Tibial nerve (tissue), 4 donors: ENCODE measurements around the gene DOCK2. TPM values are rescaled to one million over a fixed set of nuclear protein-coding genes. Genes with fewer than 3 reads are reported as not detected.

Source experiments
- DNase-seq, 2 donors: peaks; one replicate each; pipeline ENCODE4 v3.0.0-alpha.2; 2019; ENCODE audit warnings: low spot score in 2 of 2
- H3K27ac ChIP-seq, 4 donors: fragments of 200-600 bp; sonication (generic) in 3 of 4; one replicate each; pipeline ENCODE4 v1.5.1; 2017 to 2019; ENCODE audit warnings: mild to moderate bottlenecking in 1 of 4
- H3K27me3 ChIP-seq, 2 donors: fragments of 200-600 bp; sonication (generic) in 1 of 2; one replicate each; pipeline versions ENCODE4 v1.5.1 to v1.6.0; 2017 to 2019
- H3K36me3 ChIP-seq, 3 donors: fragments of 200-600 bp; sonication (generic); one replicate each; pipeline ENCODE4 v1.5.1; 2018 to 2019
- H3K4me1 ChIP-seq, 4 donors: fragments of 200-600 bp; sonication (generic) in 3 of 4; one replicate each; pipeline ENCODE4 v1.5.1; 2017 to 2019
- H3K4me3 ChIP-seq, 4 donors: fragments of 200-600 bp; sonication (generic) in 3 of 4; one replicate each; pipeline ENCODE4 v1.5.1; 2017 to 2019; ENCODE audit warnings: mild to moderate bottlenecking in 1 of 4, moderate library complexity in 1 of 4
- H3K9me3 ChIP-seq, 4 donors: fragments of 200-600 bp; sonication (generic) in 3 of 4; one replicate each; pipeline ENCODE4 v1.5.1; 2017 to 2019
- EP300 ChIP-seq, 2 donors: sonication (generic); formaldehyde crosslinking; IDR thresholded peaks; one replicate each; pipeline ENCODE4 v1.6.1; 2017; ENCODE audit warnings: antibody characterized with exemption in 2 of 2, mild to moderate bottlenecking in 1 of 2
- POLR2A ChIP-seq, 2 donors: fragments of 450-650 bp; IDR thresholded peaks; one replicate each; pipeline ENCODE4 v1.6.1; 2017; ENCODE audit warnings: antibody characterized with exemption in 2 of 2, mild to moderate bottlenecking in 2 of 2, moderate library complexity in 2 of 2
- WGBS, 2 donors: methylation state at CpG; one replicate each; pipeline ENCODE4 v1.1.5; 2018; 5-methylcytosine and 5-hydroxymethylcytosine counted together
- small RNA-seq: library from RNA; depleted of rRNA; stranded (forward); fragments of <200 nt; gene quantifications from one replicate; pipeline ENCODE3, GENCODE V24; 2016
- total RNA-seq, 4 donors: library from RNA; depleted of rRNA; stranded (reverse); fragments of >200 nt; gene quantifications; one replicate each; pipeline ENCODE4 v1.1.0, GENCODE V29; 2016
- TF ChIP-seq, protein P1 (sequence below), 5 experiments: fragments of 200-600 bp in 3 of 5; fragments of 450-650 bp in 2 of 5; sonication (generic) in 3 of 5; IDR thresholded peaks; one replicate each; pipeline ENCODE4 v1.5.1; 2016 to 2019; ENCODE audit warnings: antibody characterized with exemption in 5 of 5, mild to moderate bottlenecking in 3 of 5, moderate library complexity in 2 of 5

Gene DOCK2
- total RNA-seq, 4 donors from 2014 or later: 14.9 to 83.4 (median 23.8) TPM

- TF ChIP-seq, protein P1, sequence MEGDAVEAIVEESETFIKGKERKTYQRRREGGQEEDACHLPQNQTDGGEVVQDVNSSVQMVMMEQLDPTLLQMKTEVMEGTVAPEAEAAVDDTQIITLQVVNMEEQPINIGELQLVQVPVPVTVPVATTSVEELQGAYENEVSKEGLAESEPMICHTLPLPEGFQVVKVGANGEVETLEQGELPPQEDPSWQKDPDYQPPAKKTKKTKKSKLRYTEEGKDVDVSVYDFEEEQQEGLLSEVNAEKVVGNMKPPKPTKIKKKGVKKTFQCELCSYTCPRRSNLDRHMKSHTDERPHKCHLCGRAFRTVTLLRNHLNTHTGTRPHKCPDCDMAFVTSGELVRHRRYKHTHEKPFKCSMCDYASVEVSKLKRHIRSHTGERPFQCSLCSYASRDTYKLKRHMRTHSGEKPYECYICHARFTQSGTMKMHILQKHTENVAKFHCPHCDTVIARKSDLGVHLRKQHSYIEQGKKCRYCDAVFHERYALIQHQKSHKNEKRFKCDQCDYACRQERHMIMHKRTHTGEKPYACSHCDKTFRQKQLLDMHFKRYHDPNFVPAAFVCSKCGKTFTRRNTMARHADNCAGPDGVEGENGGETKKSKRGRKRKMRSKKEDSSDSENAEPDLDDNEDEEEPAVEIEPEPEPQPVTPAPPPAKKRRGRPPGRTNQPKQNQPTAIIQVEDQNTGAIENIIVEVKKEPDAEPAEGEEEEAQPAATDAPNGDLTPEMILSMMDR (IDR thresholded peaks at IDR 0.05): no peak
- no peak for TF ChIP-seq EP300 (IDR thresholded peaks at IDR 0.05)
- Histone ChIP-seq H3K27me3 (no peaks in the 10 kb centered on the region), H3K9me3 (peaks cover 0 to 22% (median 4%) of the 10 kb centered on the region in 4 donors), H3K4me1 (no peaks in the 10 kb centered on the region), H3K27ac (no peak overlapping the region), H3K4me3 (no peak overlapping the region), H3K36me3 (no peaks in the 10 kb centered on the region)
- WGBS, 2 donors: 76 to 78% methylated on average over 3 of the region's 3 CpGs
- DNase-seq: no peak
Measured at GRCh38 chr5:170131235-170131634, 494.2 kb downstream of the DOCK2 start.

DNA sequence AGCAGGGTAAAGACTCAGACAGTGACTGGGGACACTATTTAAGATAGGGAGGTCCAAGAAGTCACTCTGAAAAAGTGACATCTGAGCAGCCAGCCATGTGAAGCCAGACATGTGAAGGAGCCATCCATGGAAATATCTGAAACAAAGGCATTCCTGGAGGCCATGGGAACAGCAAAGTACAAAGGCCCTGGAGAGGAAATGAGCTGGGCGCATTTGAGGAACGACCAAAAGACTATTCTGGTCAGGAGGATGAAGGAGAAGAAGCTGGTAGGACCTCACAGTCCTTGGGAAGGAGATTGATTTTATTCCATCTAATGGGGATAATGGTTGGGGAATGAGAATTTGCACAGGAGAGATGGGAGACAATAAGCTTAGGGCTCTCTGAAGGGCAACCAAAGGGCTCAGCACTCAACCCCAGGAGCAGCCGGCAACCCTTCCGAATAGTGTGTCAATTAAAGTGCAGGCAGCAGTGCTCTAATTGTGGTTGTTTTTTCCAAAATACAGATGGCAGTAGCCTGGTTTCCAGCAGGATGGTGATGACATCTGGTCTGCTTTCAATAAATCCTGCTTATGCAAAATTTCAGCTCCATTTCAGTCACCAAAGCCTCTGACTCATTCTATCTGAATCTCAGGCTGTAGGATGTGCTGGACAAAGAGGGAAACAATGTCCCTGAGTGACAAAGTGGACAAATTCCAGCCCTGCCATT, 495.3 kb downstream of the DOCK2 start:
- Histone ChIP-seq H3K4me3 (no peak overlapping the region), H3K27ac (no peak overlapping the region), H3K36me3 (no peaks in the 10 kb centered on the region), H3K27me3 (no peaks in the 10 kb centered on the region), H3K4me1 (no peaks in the 10 kb centered on the region), H3K9me3 (peaks cover 0 to 10% (median 1%) of the 10 kb centered on the region in 4 donors)
- no peak for DNase-seq
- 59 to 60% methylated on average over 4 of the region's 4 CpGs for WGBS, 2 donors
- TF ChIP-seq, protein P1 (IDR thresholded peaks at IDR 0.05): no peak
- TF ChIP-seq POLR2A (IDR thresholded peaks at IDR 0.05): no peak
- TF ChIP-seq EP300 (IDR thresholded peaks at IDR 0.05): no peak

Small RNA genes lying within 50 kb of the gene (small RNA-seq; reads per million reads assigned to genes)
- not detected for gene MIR378E

Other genes starting within 250 kb of the DOCK2 start
- gene SPDL1, start 53.5 kb upstream of the DOCK2 start, total RNA-seq: 10 to 100 TPM in 3 of 4 donors, 1 to 10 TPM in 1; 8.1 to 15.6 (median 11.7) TPM